ENCODE measurements around the gene APC. TPM values are rescaled to one million over a fixed set of nuclear protein-coding genes. Genes with fewer than 3 reads are reported as not detected.

Gene APC
- total and polyA plus RNA-seq, 4 donors, result 4.8 to 36.2 (median 24.4) TPM

DNA sequence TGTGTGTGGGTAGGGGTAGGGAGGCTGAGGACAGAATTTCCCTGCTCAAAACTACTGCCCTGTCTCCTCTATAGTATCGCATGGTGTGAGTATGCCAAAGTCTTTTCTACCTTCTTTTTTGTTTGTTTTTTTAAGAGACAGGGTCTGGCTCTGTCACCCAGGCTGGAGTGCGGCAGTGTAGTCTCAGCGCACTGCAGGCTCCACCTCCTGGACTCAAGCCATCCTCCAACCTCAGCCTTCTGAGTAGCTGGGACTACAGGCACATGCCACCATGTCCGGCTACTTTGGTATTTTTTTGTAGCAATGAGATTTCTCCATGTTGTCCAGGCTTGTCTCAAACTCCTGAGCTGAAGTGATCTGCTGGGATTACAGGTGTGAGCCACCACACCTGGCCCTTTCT, 125.9 kb downstream of the APC start:
- 47% methylated on average over 4 of the region's 4 CpGs for WGBS
- Histone ChIP-seq H3K9ac (ENCODE audit: low read depth in 1 of 2, low read length in 2 of 2) (peak overlapping the region in 1 of 2 donors; percentile 26), H3K27me3 (ENCODE audit: control insufficient read depth in 4 of 4, insufficient read depth in 4 of 4, low read length in 3 of 4) (no peaks in the 10 kb centered on the region), H3K9me3 (ENCODE audit: control insufficient read depth in 4 of 4, low read length in 3 of 4) (no peaks in the 10 kb centered on the region), H3K36me3 (ENCODE audit: control insufficient read depth in 4 of 4, insufficient read depth in 3 of 4, low read depth in 1 of 4, low read length in 3 of 4) (peaks cover 0 to 27% (median 21%) of the 10 kb centered on the region in 4 donors), H3K4me3 (ENCODE audit: low read depth in 1 of 3, low read length in 3 of 3) (no peak overlapping the region), H3K4me1 (ENCODE audit: control insufficient read depth in 4 of 4, insufficient read depth in 4 of 4, low read length in 3 of 4) (peaks cover 8 to 22% (median 17%) of the 10 kb centered on the region in 4 donors), H3K27ac (ENCODE audit: low read depth in 1 of 2, low read length in 2 of 2) (no peak overlapping the region)
- no peak for DNase-seq (ENCODE audit: low spot score)
- no peak for TF ChIP-seq NR2F2 (IDR thresholded peaks at IDR 0.05)
- TF ChIP-seq JUND (IDR thresholded peaks at IDR 0.05), result no peak
- no peak for TF ChIP-seq SP1 (IDR thresholded peaks at IDR 0.05)
- TF ChIP-seq HNF4A (conservative IDR thresholded peaks at IDR 0.05), result no peak
- TF ChIP-seq, protein P1, sequence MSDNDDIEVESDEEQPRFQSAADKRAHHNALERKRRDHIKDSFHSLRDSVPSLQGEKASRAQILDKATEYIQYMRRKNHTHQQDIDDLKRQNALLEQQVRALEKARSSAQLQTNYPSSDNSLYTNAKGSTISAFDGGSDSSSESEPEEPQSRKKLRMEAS (IDR thresholded peaks at IDR 0.05), result no peak
- no peak for TF ChIP-seq TAF1 (conservative IDR thresholded peaks at IDR 0.05)
- TF ChIP-seq FOXA1 (IDR thresholded peaks at IDR 0.05), result no peak
- TF ChIP-seq, protein P2, sequence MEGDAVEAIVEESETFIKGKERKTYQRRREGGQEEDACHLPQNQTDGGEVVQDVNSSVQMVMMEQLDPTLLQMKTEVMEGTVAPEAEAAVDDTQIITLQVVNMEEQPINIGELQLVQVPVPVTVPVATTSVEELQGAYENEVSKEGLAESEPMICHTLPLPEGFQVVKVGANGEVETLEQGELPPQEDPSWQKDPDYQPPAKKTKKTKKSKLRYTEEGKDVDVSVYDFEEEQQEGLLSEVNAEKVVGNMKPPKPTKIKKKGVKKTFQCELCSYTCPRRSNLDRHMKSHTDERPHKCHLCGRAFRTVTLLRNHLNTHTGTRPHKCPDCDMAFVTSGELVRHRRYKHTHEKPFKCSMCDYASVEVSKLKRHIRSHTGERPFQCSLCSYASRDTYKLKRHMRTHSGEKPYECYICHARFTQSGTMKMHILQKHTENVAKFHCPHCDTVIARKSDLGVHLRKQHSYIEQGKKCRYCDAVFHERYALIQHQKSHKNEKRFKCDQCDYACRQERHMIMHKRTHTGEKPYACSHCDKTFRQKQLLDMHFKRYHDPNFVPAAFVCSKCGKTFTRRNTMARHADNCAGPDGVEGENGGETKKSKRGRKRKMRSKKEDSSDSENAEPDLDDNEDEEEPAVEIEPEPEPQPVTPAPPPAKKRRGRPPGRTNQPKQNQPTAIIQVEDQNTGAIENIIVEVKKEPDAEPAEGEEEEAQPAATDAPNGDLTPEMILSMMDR (IDR thresholded peaks at IDR 0.05; ENCODE audit: low read depth, low read length, missing input control), result no peak

DNA sequence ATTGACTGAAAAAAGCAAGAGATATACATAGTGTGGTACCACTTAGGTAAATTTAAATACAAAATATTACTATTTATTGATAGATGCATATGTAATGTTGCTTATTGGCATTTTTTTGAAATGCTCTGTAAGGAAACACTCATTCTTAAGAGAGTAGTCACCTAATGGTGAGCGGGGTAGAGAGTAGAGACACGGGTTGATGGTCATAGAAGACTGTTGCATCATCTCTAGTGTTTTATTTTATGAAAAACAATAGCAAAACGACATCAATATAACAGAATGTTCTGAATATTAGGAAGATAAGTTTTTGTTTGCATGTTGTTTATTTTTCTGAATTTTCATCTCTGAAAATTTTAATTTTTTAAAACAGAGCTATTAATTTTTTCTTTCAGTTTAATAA, 127.4 kb downstream of the APC start:
- H3K9ac ChIP-seq (ENCODE audit: low read depth in 1 of 2, low read length in 2 of 2), result no peak overlapping the region
- H3K9me3 ChIP-seq (ENCODE audit: control insufficient read depth in 4 of 4, low read length in 3 of 4), result no peaks in the 10 kb centered on the region
- H3K4me1 ChIP-seq (ENCODE audit: control insufficient read depth in 4 of 4, insufficient read depth in 4 of 4, low read length in 3 of 4), result peaks cover 8 to 22% (median 17%) of the 10 kb centered on the region in 4 donors
- no peaks in the 10 kb centered on the region for H3K27me3 ChIP-seq (ENCODE audit: control insufficient read depth in 4 of 4, insufficient read depth in 4 of 4, low read length in 3 of 4)
- no peak for TF ChIP-seq REST (IDR thresholded peaks at IDR 0.05)
- TF ChIP-seq, protein P3, sequence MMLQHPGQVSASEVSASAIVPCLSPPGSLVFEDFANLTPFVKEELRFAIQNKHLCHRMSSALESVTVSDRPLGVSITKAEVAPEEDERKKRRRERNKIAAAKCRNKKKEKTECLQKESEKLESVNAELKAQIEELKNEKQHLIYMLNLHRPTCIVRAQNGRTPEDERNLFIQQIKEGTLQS (IDR thresholded peaks at IDR 0.05), result no peak
- TF ChIP-seq RXRA (IDR thresholded peaks at IDR 0.05), result no peak
- peaks cover 2 to 36% (median 33%) of the 10 kb centered on the region in 4 donors for H3K36me3 ChIP-seq (ENCODE audit: control insufficient read depth in 4 of 4, insufficient read depth in 3 of 4, low read depth in 1 of 4, low read length in 3 of 4)
- DNase-seq (ENCODE audit: low spot score), result no peak
- 94% methylated on average over 3 of the region's 3 CpGs for WGBS
- no peak overlapping the region for H3K4me3 ChIP-seq (ENCODE audit: low read depth in 1 of 3, low read length in 3 of 3)
- no peak overlapping the region for H3K27ac ChIP-seq (ENCODE audit: low read depth in 1 of 2, low read length in 2 of 2)

DNA sequence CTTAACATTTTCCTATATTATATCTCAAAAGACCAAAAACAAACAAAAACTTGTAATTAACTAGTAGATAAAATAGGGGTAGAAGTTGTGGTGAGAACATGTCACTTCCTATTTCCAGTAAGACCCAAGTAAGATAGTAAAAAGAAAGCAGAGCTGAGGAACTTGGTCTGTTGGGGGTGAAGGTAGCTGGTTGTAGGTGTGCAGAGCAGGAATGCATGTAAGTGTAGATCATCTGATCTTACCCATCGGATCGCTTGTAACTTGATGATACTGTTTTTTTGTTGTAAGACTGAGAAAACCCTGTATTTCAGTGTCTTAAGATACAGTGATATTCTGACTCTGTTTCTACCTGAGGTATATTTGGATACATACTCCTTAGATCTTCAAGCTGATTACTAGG, 129.1 kb downstream of the APC start:
- Histone ChIP-seq H3K9me3 (ENCODE audit: control insufficient read depth in 4 of 4, low read length in 3 of 4) (no peaks in the 10 kb centered on the region), H3K9ac (ENCODE audit: low read depth in 1 of 2, low read length in 2 of 2) (no peak overlapping the region), H3K4me1 (ENCODE audit: control insufficient read depth in 4 of 4, insufficient read depth in 4 of 4, low read length in 3 of 4) (peaks cover 8 to 19% (median 16%) of the 10 kb centered on the region in 4 donors), H3K36me3 (ENCODE audit: control insufficient read depth in 4 of 4, insufficient read depth in 3 of 4, low read depth in 1 of 4, low read length in 3 of 4) (peaks cover 2 to 42% (median 33%) of the 10 kb centered on the region in 4 donors), H3K27ac (ENCODE audit: low read depth in 1 of 2, low read length in 2 of 2) (no peak overlapping the region), H3K4me3 (ENCODE audit: low read depth in 1 of 3, low read length in 3 of 3) (no peak overlapping the region), H3K27me3 (ENCODE audit: control insufficient read depth in 4 of 4, insufficient read depth in 4 of 4, low read length in 3 of 4) (no peaks in the 10 kb centered on the region)
- TF ChIP-seq, protein P2 (IDR thresholded peaks at IDR 0.05; ENCODE audit: low read depth, low read length, missing input control), result no peak
- TF ChIP-seq JUND (IDR thresholded peaks at IDR 0.05), result no peak
- TF ChIP-seq EGR1 (IDR thresholded peaks at IDR 0.05; ENCODE audit: low read depth in 2 of 2), result no peak
- no peak for TF ChIP-seq RXRA (IDR thresholded peaks at IDR 0.05)
- TF ChIP-seq, protein P4, sequence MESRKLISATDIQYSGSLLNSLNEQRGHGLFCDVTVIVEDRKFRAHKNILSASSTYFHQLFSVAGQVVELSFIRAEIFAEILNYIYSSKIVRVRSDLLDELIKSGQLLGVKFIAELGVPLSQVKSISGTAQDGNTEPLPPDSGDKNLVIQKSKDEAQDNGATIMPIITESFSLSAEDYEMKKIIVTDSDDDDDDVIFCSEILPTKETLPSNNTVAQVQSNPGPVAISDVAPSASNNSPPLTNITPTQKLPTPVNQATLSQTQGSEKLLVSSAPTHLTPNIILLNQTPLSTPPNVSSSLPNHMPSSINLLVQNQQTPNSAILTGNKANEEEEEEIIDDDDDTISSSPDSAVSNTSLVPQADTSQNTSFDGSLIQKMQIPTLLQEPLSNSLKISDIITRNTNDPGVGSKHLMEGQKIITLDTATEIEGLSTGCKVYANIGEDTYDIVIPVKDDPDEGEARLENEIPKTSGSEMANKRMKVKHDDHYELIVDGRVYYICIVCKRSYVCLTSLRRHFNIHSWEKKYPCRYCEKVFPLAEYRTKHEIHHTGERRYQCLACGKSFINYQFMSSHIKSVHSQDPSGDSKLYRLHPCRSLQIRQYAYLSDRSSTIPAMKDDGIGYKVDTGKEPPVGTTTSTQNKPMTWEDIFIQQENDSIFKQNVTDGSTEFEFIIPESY (IDR thresholded peaks at IDR 0.05), result no peak
- no peak for TF ChIP-seq HNF4G (IDR thresholded peaks at IDR 0.05)
- no peak for TF ChIP-seq GABPA (IDR thresholded peaks at IDR 0.05 in 1 of 2, conservative IDR thresholded peaks at IDR 0.05 in 1 of 2)
- TF ChIP-seq, protein P1 (IDR thresholded peaks at IDR 0.05), result no peak
- WGBS, result 95% methylated on average over 2 of the region's 2 CpGs
- no peak for DNase-seq (ENCODE audit: low spot score)

Data from liver (tissue), 9 donors.